IPS DF 4.7 (cell line): ENCODE results near the gene ASAP2.
A peak's percentile ranks its signal among the peaks of the same experiment; 100 is the strongest.

Experiments
- DNase-seq: peaks from one replicate; pipeline ENCODE4 v3.0.0-alpha.2; 2013; ENCODE audit warnings: low spot score; ENCODE audit errors: extremely low read depth

Gene ASAP2

DNA sequence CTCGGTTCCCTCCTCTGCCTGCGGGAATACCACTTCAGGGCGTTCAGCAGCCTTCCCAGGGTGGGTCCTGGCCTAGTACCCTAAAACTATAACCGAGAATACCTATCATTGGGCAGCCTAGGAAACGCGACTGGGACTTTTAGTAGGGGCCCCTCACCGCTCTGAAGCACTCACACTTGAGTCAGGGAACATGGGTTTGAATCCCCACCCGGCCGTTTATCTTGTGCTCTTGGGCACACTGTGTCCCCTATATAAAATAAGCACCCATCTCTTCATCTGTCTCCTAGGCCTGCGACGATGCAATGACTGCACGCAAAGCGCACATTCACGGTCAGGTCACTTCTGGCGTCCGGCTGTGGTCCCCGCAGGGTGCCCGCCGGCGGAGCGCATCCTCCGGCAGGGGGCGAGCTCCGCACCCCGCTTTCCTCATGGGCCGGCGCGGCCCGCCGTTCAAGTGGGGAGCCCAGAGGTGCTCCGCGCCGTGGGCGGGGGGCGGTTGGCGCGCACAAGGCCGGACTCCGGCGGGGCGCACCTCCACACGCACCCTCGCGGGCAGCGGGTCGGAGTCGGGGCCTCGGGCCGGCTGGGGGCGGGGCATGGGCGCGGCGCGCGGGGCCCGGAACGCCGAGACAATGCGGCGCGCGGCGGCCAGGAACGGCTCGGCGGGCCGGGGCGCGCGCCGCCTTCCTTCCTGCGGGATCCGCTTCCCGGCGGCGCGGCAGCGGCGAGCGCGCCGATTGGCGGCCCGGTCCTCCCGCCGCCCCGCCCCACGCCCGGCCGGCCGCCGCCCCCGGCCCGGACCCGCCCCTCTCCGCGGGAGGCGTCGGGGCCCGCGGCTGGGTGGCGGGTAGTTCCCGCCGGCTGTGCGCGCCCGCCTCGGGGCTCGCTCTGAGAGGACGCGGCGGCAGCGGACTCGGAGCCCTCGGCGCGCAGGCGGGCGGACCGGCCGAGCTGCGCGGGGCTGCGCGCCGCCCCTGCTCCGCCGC is at the start of gene ASAP2:
Gene ASAP2 (plus strand): TSS at position 850 of the 986 bp plus-strand sequence. CDS start 293 bp downstream, outside the sequence.
- no peak for DNase-seq

DNA sequence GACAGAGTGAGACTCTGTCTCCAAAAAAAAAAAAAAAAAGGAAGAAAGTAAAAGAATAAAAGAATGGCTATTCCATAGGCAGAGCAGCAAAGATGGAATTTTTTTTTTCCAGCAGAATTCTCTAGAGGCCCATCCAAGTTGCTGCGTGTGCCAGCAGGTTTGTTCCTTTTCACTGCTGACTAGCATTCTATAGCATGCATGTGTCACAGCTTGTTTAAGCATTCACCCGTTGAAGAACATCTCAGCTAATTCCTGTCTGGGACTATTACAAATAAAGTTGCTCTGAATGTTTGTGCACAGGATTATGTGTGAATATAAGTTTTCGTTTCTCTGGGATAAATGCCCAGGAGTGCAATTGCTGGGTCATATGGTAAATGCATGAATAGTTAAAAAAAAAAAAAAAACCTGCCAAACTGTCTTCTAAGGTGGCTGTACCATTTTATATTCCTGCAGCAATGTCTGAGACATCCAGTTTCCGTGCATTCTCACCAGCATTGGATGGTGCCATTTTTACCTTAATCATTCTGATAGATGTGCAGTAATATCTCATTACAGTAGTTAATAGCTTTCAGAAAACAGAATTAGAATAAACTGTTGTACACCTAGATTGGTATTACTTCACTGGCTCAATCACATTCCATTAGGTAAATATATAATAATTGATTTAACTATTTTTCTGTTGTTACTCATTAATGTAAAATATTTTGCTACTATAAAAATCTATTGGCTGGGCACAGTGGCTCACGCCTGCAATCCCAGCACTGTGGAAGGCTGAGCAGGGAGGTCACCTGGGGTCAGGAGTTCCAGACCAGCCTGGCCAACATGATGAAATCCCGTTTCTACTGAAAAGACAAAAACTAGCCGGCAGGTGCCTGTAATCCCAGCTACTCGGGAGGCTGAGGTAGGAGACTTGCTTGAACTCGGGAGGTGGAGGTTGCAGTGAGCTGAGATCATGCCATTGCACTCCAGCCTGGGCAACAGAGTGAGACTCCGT is 47.5 kb upstream of the ASAP2 start:
- no peak for DNase-seq

DNA sequence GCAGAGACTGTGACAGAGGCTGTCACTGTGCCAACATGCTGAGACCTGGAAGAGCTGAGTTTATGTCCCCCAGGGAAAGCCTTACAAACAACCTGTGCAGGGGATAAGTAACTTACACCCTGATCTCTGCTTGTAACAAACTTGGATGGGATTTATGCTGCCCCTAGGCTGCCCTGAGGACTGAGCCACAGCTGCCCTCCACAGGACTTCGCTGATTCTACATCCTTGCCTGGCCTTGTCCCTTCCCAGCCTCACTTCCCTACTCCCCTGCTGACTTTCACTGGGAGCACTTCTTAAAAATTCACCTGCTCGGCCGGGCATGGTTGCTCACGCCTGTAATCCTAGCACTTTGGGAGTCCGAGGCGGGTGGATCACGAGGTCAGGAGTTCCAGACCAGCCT is 45.9 kb upstream of the ASAP2 start:
- peak; percentile 28 for DNase-seq

DNA sequence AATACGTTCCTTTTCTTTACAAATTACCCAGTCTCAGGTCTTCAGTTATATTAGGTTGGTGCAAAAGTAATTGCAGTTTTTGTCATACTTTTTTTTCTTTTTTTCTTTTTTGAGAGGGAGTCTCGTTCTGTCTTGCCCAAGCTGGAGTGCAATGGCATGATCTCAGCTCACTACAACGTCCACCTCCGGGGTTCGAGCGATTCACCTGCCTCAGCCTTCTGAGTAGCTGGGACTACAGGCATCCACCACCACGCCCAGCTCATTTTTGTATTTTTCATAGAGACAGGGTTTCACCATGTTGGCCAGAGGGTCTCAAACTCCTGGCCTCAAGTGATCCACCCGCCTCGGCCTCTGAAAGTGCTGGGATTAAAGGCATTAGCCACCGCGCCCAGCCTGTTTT is 43.8 kb upstream of the ASAP2 start:
- no peak for DNase-seq

DNA sequence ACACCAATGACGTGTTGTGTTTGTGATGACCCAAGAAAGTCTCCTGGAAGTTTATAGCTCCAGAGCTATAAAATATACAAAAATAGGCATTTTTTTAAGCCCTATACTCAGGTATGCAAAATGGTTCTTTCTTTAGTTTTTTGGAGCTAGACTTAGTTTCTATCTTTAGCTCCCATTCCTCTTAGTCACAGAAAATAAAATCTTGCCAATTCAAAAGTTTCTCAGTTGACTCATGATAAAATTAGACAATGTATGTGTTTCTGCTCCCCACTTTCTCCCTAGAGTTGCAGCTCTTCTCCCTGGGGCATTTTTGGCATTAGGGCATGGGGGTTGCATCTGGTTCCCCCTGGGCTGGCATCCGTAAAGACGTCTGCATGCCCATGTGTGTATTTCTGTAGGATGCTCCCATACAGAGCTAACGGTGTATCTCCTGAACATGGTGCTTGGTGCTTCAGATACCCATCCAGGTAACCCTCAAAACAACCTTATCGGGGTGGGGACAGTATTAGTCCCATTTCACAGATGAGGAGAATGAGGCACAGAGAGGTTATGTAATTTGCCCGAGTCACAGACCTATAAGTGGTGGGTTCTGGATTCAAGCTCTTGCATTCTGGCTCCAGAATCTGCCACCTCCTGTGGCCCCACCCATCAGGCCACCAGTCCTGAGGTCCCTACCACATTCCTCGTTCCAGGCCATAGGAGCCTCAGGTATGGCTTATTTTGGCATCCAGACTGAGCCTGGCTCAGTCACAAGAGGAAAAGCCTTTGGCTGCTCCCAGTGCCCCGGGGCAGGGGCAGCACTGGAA is 43.1 kb upstream of the ASAP2 start:
- DNase-seq, result no peak

DNA sequence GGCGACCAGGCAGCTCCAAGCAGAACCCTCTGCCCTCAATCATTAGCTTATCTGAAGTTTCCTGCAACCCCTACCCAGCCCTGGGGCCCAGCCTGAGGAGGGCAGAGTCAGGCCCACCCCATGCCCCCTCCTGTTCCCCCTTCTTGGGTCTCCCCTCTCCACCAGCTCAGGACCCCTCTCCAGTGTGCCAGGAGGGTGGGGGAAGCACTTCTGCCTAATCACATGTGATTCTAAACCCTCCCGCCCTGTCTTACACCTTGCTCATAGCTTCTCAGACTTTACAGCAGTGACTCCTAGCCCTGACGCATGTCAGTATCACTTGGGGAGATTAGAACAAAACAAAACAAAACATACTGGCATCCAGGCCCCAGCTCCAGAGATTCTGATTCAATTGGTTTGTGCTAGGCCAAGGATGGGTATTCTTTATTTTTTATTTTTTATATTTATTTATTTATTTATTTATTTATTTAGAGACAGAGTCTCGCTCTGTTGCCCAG is 42.5 kb upstream of the ASAP2 start:
- DNase-seq, result no peak

DNA sequence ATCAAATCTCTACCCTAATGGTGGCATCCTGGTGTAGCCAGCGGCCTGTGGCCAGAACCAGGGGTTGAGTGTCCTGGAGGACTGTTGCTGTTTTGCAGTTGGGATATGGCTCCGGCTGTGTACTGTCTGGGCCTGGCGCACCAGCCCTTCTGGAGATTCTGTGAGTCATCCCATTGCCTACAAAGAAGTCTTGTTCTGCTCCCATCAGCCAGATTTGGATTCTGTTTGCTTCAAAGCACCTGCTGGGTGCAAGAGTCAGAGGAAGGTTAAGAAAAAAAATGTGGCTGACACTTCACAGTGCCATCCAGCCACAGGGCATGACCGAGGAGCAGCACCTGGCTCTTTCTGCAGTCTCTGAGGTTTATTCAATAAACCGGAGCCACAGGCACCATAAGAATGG is 41.0 kb upstream of the ASAP2 start:
- no peak for DNase-seq

DNA sequence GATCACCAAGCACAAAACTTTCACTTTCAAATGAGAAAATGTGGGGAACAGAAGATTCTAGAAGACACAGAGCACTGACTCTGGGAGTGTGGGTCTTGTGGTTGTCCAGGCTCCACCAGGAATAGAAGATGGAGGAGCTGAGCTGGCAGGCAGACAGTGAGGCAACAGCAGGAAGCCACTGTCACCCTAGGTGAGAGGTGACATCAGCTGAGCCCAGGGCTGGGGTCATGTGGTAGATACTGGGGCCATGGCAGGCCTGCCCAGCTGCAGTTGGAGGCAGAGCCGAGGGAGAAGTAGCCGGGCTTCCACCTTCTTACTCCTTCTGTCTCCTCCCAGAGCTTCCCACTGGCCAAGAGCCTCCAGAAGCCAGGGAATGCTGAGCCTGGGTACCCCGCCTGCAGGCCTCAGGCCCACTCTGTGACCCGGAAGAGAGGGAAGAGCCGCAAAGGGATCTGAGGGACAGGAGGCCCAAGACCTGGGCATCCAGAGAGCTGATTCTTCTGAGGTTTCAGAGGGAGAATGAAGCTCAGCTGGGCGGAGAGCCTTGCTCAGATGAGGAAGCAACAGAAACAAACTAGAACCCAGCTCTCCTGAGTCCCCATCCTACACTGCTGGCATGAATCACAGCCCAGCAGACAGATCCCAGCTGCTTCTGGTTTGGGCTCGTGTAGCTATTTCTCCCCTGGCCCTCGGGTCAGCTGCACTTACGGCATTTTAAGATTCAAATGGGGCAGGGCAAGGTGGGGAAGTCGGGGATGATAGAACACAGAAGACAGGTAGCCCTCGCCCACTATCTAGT is 39.8 kb upstream of the ASAP2 start:
- DNase-seq, result no peak

DNA sequence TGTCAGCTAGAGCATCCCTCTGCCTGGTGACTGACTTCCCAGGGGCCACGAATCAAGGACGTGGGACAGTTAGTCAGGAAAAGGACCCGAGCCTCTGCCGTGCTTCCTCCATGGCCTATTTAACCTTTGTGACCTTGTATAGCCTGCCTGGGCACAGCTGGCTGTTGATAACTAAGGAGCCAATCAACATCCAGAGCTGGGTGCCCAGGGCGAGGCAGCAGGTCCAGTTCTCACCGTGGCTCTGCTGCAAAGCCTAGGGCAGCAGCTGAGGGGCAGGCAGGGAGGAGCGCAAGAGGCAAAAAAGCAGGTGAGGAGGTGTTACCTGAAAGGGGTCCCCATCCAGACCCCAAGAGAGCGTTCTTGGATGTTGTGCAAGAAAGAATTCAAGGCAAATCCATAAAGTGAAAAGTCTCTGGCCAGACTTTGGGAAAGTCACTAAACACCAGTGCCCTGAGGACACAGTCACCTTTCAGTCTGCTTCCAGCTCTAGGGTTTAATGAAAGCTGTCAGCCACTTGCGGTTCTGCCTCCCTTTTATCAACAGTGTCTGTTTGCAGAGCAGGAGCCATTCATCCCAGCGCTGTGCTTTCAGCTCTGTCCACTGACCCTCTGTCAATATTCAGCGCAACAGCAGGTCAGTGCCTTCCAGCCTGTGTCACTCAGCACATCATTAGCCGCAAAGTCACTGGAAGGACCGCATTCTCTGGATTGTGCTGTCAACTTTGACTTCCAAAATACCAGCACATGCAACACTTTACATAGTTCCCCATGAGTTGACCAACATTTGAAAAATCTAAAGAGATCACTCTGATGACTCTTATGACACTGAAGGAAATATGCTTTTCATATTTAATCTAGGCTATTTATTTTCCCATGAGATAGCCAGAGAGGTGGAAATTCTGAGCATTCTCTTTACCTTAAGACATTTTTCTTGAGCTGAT is 38.6 kb upstream of the ASAP2 start:
- no peak for DNase-seq

DNA sequence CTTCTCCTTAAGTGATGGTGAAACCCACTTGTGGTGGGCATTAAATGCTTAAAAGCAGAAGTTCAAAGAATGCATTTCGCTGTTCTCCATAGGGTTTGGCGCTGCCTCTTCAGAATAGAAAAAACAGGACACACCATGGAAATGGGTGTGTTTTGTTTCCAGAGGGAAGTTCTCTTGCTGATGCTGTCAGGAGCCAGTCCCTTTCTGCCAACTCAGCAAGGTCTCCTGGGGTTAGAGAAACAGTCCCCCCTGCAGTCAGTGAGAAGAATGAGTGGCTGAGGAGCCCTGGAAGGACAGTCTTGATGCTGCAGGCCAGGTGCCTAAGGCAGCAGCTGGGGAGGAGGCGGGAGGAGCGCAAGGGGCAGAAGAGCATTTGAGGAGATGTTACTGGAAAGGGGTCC is 37.8 kb upstream of the ASAP2 start:
- no peak for DNase-seq

DNA sequence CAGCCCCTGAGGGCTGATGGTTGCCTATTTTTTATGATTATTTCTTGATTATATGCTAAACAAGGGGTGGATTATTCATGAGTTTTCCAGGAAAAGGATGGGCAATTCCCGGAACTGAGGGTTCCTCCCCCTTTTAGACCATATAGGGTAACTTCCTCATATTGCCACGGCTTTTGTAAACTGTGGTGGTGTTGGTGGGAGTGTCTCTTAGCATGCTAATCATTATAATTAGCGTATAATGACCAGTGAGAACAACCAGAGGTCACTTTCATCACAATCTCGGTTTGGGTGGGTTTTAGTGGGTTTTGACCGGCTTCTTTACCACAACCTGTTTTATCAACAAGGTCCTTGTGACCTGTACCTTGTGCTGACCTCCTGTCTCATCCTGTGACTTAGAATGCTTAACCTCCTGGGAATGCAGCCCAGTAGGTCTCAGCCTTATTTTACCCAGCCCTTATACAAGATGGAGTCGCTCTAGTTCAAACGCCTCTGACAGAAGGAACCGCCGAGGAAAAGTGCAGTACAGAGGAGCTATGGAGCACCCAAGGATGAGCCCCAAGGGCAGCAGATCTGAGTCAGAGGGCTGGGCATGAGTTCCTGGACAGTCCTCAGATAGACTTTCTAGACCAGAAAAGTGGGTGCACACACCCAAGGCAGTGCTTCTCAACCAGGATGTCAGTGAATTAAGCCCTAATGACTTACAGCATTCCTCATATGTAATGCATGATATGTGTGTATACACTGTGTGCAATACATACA is 37.1 kb upstream of the ASAP2 start:
- no peak for DNase-seq

DNA sequence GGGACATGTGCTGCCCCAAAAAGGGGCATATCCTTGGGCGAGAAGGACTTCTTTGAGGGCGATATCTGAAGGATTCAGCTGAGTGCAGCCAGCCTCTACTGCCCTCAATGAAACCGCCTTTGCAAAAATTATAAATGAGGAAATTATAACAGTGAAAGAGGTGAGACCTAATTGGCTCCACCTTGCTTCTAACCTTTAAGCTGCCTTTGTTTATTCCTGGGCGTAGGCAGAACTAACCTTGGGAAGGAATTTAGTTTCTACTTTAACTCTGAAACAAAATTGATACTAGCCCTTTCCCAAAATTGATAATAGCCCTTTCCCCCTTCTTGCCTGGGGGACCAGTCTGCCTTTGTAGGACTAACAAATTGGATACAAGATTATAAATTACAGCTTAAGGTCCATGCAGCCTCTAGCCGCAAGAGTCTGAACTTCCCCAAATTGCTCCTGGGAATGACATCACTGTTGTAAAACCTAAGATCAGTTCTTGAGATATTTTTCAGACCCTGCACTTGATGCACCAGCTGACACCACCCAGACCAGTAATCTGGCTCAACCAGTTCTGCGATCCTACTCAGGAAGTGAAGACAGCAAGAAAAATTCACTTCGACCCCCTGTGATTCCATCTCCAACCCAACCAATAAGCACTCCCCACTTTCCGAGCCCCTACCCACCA is 36.0 kb upstream of the ASAP2 start:
- no peak for DNase-seq

DNA sequence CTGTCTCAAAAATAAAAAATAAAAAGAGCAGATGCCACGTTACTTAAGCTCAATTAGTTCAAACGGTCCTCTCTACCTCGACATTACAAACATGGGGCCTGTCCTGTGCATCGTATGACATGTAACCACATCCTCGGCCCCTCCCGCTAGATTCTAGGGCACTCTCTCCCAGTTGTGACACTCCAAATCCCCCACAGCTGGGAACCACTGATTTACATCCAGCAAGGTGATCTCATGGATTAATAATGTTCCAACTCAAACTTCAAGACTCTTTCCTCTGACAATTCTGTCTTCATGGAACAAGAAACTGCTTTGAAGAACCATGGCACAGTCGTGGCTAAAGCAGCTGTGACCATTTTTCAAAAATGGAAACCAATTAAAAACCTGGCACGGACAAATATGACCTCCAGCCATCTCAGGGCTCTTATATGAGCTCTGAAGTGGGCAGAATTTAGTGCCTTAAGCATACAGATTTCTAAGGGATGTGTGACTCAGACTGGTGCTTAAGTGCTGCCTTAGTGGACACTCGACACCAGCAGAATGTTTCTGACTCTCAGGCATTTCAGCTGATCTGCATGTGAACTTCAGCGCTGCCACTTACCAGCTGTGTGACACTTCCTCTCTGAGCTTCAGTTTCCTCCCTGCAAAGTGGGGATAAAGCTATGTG is 31.7 kb upstream of the ASAP2 start:
- DNase-seq, result no peak

DNA sequence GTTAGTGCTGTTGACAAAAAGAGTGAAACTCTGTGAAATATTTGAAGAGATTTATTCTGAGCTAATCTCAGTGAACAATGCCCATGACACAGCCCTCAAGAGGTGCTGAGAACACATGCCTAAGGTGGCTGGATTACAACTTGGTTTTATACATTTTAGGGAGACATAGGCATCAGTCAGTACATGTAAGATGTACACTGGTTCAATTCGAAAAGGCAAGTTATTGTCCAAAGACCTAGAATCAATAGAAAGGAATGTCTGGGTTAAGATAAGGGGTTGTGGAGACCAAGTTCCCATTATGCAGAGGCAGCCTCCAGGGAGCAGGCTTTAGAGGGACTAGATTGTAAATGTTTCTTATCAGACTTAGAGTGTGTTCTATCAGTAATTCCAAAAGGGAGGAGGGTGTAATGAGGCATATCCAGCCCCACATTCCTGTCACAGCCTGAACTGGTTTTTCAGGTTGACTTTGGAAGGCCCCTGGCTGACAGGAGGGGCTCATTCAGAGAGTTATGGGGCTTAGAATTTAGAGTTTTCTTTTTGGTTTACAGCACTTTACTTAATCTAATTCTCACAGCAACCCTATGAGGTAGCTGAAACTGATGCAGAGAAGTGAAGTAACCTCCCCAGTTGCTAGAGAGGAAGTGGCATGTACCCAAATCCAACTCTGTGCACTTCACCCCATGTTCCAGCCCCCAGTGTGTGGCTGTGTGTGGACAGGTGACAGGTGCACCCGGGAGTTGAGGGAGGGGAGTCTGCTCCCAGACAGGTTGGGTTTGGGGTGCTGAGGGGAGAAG is 28.3 kb upstream of the ASAP2 start:
- no peak for DNase-seq

DNA sequence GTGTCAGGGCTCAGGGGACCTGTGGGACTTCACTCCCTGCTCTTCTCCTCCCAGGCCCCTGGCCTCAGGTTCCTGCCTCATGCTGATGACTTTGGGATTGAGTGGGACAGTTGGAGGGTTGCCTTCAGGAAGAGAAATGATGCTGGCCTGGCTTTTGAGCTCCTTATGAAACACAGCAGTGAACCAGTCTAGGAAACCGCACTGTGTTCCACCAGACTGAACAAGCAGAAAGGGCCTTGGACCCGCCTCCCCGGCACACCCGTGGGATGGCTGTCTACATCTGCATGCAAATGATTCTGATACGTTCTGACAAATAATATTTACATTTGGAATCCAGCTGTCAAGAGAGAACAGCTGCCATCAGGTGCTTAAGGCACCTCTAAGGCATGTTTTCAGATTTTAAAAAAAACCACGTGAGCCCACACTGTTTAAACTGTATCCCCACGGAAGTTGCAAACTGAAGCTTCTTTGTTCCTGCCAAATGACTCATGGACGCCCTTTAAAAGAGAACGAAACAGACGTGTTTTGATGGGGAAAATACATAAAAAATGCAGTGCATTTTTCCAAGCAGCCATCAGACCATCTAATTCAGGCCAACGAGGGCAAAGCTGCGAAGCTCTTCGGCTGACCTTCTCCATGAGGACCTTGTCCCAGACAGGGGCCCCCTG is 27.6 kb upstream of the ASAP2 start:
- no peak for DNase-seq
